ENCODE measurements around the gene PDIA4. TPM values are rescaled to one million over a fixed set of nuclear protein-coding genes. Genes with fewer than 3 reads are reported as not detected.

The PDIA4 gene
- total and polyA plus RNA-seq, 2 of the 8 experiments (the other 6 are each of a cell fraction or from before 2014, with no cell fraction given): 119 to 303 TPM

- peak; percentile 57 for TF ChIP-seq KDM4A (IDR thresholded peaks at IDR 0.05; ENCODE audit: low read depth, low read length, severe bottlenecking)
- peak; percentile 92 for TF ChIP-seq TBP (IDR thresholded peaks at IDR 0.05; ENCODE audit: low read depth, low read length)
- no peak for TF ChIP-seq YY1 (IDR thresholded peaks at IDR 0.05; ENCODE audit: low read depth, low read length)
- TF ChIP-seq, protein P1, sequence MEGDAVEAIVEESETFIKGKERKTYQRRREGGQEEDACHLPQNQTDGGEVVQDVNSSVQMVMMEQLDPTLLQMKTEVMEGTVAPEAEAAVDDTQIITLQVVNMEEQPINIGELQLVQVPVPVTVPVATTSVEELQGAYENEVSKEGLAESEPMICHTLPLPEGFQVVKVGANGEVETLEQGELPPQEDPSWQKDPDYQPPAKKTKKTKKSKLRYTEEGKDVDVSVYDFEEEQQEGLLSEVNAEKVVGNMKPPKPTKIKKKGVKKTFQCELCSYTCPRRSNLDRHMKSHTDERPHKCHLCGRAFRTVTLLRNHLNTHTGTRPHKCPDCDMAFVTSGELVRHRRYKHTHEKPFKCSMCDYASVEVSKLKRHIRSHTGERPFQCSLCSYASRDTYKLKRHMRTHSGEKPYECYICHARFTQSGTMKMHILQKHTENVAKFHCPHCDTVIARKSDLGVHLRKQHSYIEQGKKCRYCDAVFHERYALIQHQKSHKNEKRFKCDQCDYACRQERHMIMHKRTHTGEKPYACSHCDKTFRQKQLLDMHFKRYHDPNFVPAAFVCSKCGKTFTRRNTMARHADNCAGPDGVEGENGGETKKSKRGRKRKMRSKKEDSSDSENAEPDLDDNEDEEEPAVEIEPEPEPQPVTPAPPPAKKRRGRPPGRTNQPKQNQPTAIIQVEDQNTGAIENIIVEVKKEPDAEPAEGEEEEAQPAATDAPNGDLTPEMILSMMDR (IDR thresholded peaks at IDR 0.05; ENCODE audit: control extremely low read depth in 1 of 3, insufficient read depth in 1 of 3, low read depth in 1 of 3, low read length in 3 of 3): peak in 1 of 3 experiments; percentile 9; a peak in 1 of 4 replicates
- peak; percentile 81 for TF ChIP-seq PHF8 (conservative IDR thresholded peaks at IDR 0.05; ENCODE audit: low read depth, low read length)
- TF ChIP-seq, protein P2, sequence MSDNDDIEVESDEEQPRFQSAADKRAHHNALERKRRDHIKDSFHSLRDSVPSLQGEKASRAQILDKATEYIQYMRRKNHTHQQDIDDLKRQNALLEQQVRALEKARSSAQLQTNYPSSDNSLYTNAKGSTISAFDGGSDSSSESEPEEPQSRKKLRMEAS (IDR thresholded peaks at IDR 0.05): peak; percentile 97
- no peak for TF ChIP-seq SRF (IDR thresholded peaks at IDR 0.05; ENCODE audit: low read depth, low read length)
- TF ChIP-seq, protein P3, sequence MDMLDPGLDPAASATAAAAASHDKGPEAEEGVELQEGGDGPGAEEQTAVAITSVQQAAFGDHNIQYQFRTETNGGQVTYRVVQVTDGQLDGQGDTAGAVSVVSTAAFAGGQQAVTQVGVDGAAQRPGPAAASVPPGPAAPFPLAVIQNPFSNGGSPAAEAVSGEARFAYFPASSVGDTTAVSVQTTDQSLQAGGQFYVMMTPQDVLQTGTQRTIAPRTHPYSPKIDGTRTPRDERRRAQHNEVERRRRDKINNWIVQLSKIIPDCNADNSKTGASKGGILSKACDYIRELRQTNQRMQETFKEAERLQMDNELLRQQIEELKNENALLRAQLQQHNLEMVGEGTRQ (IDR thresholded peaks at IDR 0.05; ENCODE audit: low read length): peak; percentile 53
- TF ChIP-seq SP4 (IDR thresholded peaks at IDR 0.05; ENCODE audit: low read length): peak; percentile 43; the same call in 1 of the 2 replicates
- no peak for TF ChIP-seq JUND (IDR thresholded peaks at IDR 0.05; ENCODE audit: low read length)
- TF ChIP-seq GTF2F1 (IDR thresholded peaks at IDR 0.05; ENCODE audit: borderline replicate concordance, low read depth, low read length): 0 out of 2 replicates have a peak, but pooled peaks have one; percentile 69
- TF ChIP-seq EGR1 (IDR thresholded peaks at IDR 0.05; ENCODE audit: borderline replicate concordance, low read depth, low read length): peak; percentile 29; the same call in 1 of the 2 replicates
- TF ChIP-seq TAF1 (IDR thresholded peaks at IDR 0.05; ENCODE audit: low read depth, low read length): peak; percentile 91
- peak; percentile 94 to 96 for TF ChIP-seq POLR2A (IDR thresholded peaks at IDR 0.05; ENCODE audit: control extremely low read depth in 1 of 2, low read depth in 2 of 2, low read length in 2 of 2)
- TF ChIP-seq POLR2AphosphoS5 (IDR thresholded peaks at IDR 0.05; ENCODE audit: low read depth, low read length): peak; percentile 75
- TF ChIP-seq CHD2 (IDR thresholded peaks at IDR 0.05; ENCODE audit: low read length): peak; percentile 31
- TF ChIP-seq BCL11A (IDR thresholded peaks at IDR 0.05; ENCODE audit: low read depth in 2 of 2, low read length in 2 of 2): no peak
- TF ChIP-seq, protein P4, sequence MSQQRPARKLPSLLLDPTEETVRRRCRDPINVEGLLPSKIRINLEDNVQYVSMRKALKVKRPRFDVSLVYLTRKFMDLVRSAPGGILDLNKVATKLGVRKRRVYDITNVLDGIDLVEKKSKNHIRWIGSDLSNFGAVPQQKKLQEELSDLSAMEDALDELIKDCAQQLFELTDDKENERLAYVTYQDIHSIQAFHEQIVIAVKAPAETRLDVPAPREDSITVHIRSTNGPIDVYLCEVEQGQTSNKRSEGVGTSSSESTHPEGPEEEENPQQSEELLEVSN (IDR thresholded peaks at IDR 0.05): peak; percentile 97
- TF ChIP-seq ASH2L (IDR thresholded peaks at IDR 0.05; ENCODE audit: low read length): peak; percentile 80
- TF ChIP-seq TAF7 (optimal IDR thresholded peaks at IDR 0.05; ENCODE audit: borderline replicate concordance, low read depth, low read length): peak; percentile 86
These were observed at the start of gene PDIA4 (continued) for GRCh38 chr7:149028346-149029109.
